Psoas muscle (tissue), 8 donors: Measurements from ENCODE around the gene HOXA9. TPM values are rescaled to one million over a fixed set of nuclear protein-coding genes. Genes with fewer than 3 reads are reported as not detected.

Experiments used
- ATAC-seq, 4 donors: fragments of 200-7000 bp; cut with Tn5 transposase; one replicate each; pipeline ENCODE4 v1.9.1; 2020; ENCODE audit warnings: moderate library complexity in 3 of 4, mild to moderate bottlenecking in 2 of 4
- DNase-seq, 2 donors: peaks; one replicate each; pipeline ENCODE4 v3.0.0-alpha.2; 2020
- H3K27ac ChIP-seq: fragments of 200-600 bp; one replicate; pipeline ENCODE4 v1.8.0; 2022
- H3K27me3 ChIP-seq, 3 donors: fragments of 200-600 bp in 1 of 3; one replicate each; pipeline versions ENCODE4 v1.6.1 to v1.8.0; 2013 to 2022; ENCODE audit warnings: low read length in 2 of 3, mild to moderate bottlenecking in 2 of 3, moderate library complexity in 1 of 3; ENCODE audit not compliant: insufficient read depth in 3 of 3
- H3K36me3 ChIP-seq, 2 donors: fragments of 200-600 bp in 1 of 2; one replicate each; pipeline versions ENCODE4 v1.6.1 to v1.8.0; 2013 to 2022; ENCODE audit warnings: low read depth in 1 of 2, mild to moderate bottlenecking in 1 of 2, moderate library complexity in 1 of 2; ENCODE audit not compliant: insufficient read depth in 1 of 2
- H3K4me1 ChIP-seq: fragments of 200-600 bp; one replicate; pipeline ENCODE4 v1.8.0; 2022
- H3K4me3 ChIP-seq: fragments of 200-600 bp; one replicate; pipeline ENCODE4 v1.8.0; 2022; ENCODE audit warnings: mild to moderate bottlenecking
- H3K9me3 ChIP-seq: fragments of 200-600 bp; one replicate; pipeline ENCODE4 v1.8.0; 2022
- WGBS, 3 donors: extraction: QIAGEN DNeasy Blood & Tissue Kit; methylation state at CpG; one replicate each; pipeline versions ENCODE4 v1.1.6 to v1.1.7; 2013; 5-methylcytosine and 5-hydroxymethylcytosine counted together
- intact Hi-C, 2 donors: fragments of 100-400 bp; cut with DNase I; formaldehyde crosslinking; loops; one replicate each; pipeline versions ENCODE4 v1.11.0 to v1.14.2; 2022
- polyA plus RNA-seq, 3 donors: library from polyadenylated mRNA; stranded (reverse); fragments of 200-250 nt; gene quantifications; one replicate each; pipeline ENCODE4 v1.2.3, GENCODE V29; 2013
- total RNA-seq, 4 donors: library from RNA; stranded (reverse); fragmentation: NEBNext Ultra II Directional in 2 of 4; extraction: Animal tissue kit (Norgen Biotek cat#: 25700) in 2 of 4; gene quantifications; one replicate each; pipeline versions ENCODE4 v1.2.1 to v1.2.4, GENCODE V29; 2021 to 2023
- TF ChIP-seq, protein P1 (sequence below): fragments of 200-600 bp; IDR thresholded peaks from one replicate; pipeline ENCODE4 v1.8.0; 2022; ENCODE audit warnings: antibody characterized with exemption
- donor health status: healthy with polysubstance abuse.
- donor health status: DM: no; HTN: no; CAD: no; lungs with moderate emphysema.
- donor health status: Bipolar disorder and iron deficiency.
- donor health status: healthy.
- donor health status: DM: yes; HTN: yes; CAD: no.
- donor health status: DM: no; HTN: no; CAD: no.
- donor health status: DM: no; HTN: no; CAD: no.
- donor health status: DM: yes; HTN: yes; CAD: no.

Gene HOXA9
- total and polyA plus RNA-seq, 7 donors, result 0.81 to 55.9 (median 16.0) TPM; not detected in 1

DNA sequence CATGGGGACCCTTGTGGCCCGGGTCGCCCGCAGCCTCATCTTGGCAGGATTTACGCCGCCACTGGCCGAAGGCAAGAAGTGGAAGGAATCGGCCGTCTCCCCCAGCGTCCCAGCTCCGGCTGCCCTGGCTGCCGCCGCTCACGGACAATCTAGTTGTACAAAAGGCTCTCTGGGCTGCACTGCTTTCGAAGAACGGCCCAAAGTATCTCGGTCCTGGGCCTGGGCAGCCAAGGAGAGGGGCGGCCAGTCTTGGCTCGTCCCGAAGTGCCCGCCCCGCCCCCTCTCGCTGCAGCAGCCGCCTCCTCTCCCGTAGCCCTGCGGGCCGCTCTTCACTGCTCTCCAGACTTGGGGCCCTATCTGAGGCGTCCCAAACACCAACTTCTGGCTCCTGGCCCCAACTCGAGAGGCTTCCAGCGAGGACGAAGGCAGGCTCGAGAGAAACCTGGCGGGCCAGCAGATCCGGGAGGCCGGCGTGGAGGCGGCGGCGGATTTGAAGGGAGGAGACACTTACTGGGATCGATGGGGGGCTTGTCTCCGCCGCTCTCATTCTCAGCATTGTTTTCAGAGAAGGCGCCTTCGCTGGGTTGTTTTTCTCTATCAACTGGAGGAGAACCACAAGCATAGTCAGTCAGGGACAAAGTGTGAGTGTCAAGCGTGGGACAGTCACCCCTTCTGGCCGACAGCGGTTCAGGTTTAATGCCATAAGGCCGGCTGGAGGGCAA, 809 bp downstream of the HOXA9 start:
- intact Hi-C loops, result loop anchor here (2.0 to 10.0 kb wide), 6 partner anchors 767 to 1600 kb away; partner anchors contain the start of genes CBX3 (in 1 of the 2) and HNRNPA2B1 (in 1 of the 2)
- Histone ChIP-seq H3K4me1 (peaks cover 28% of the 10 kb centered on the region), H3K4me3 (peak overlapping the region; percentile 79), H3K27me3 (no peaks in the 10 kb centered on the region), H3K27ac (peak overlapping the region; percentile 92), H3K9me3 (no peaks in the 10 kb centered on the region), H3K36me3 (no peaks in the 10 kb centered on the region)
- WGBS, 3 donors, result 2 to 7% (median 2%) methylated on average over 46 to 47 of the region's 47 CpGs
- peak in 3 of 4 donors; percentile 17 to 27 (median 26) for ATAC-seq
- DNase-seq, result peak; percentile 22 to 82
- TF ChIP-seq, protein P1, sequence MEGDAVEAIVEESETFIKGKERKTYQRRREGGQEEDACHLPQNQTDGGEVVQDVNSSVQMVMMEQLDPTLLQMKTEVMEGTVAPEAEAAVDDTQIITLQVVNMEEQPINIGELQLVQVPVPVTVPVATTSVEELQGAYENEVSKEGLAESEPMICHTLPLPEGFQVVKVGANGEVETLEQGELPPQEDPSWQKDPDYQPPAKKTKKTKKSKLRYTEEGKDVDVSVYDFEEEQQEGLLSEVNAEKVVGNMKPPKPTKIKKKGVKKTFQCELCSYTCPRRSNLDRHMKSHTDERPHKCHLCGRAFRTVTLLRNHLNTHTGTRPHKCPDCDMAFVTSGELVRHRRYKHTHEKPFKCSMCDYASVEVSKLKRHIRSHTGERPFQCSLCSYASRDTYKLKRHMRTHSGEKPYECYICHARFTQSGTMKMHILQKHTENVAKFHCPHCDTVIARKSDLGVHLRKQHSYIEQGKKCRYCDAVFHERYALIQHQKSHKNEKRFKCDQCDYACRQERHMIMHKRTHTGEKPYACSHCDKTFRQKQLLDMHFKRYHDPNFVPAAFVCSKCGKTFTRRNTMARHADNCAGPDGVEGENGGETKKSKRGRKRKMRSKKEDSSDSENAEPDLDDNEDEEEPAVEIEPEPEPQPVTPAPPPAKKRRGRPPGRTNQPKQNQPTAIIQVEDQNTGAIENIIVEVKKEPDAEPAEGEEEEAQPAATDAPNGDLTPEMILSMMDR, result peak; percentile 32

DNA sequence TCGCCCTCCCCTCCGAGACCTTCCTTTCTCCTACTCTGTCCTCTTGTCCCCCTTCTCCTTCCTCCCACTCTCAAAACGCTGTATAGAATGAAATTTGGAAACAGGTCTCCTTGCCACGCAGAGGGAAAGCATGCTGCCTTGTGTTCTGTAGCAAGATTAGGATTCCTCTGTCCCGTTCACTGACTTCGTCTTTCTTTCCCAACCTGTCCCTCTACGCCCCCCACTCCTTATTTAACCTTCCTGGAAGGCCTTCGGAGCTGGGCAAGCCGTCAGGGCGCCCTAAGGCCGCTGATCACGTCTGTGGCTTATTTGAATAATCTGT, 1.3 kb downstream of the HOXA9 start:
- TF ChIP-seq, protein P1, result no peak
- H3K27me3 ChIP-seq, result no peaks in the 10 kb centered on the region
- H3K4me3 ChIP-seq, result peak overlapping the region; percentile 79
- H3K27ac ChIP-seq, result peak overlapping the region; percentile 92
- DNase-seq (no peak), ATAC-seq (no peak)
- peaks cover 28% of the 10 kb centered on the region for H3K4me1 ChIP-seq
- no peaks in the 10 kb centered on the region for H3K9me3 ChIP-seq
- 21 to 40% (median 22%) methylated on average over 12 of the region's 12 CpGs for WGBS, 3 donors
- no peaks in the 10 kb centered on the region for H3K36me3 ChIP-seq
- intact Hi-C loops, result loop anchor here (2.0 to 10.0 kb wide), 5 partner anchors 767 to 1599 kb away; partner anchors contain the start of genes CBX3 (in 1 of the 2) and HNRNPA2B1 (in 1 of the 2)

DNA sequence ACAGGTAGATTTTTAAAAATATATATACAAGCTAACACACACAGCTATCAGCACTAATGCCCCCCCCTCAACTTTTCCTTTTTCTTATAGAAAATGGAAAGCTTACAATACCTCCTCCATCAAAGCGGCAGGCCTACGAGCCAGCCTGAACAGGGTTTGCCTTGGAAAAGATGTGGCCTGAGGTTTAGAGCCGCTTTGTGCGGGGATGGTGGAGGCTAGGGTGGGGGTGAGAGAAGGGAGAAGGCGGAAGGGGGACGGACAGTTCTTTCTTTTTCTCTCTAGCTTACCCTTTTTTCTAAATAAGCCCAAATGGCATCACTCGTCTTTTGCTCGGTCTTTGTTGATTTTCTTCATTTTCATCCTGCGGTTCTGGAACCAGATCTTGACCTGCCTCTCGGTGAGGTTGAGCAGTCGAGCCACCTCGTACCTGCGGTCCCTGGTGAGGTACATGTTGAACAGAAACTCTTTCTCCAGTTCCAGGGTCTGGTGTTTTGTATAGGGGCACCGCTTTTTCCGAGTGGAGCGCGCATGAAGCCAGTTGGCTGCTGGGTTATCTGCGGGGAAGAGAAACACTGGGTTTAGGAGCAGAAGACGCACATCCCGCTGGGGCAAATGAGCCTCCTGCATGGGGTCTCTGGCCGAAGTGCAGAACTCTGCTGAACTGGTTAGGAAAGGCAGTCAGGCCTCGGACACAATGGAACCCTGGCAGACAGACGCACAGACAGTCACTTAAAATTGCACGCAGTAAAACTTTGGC, 1.9 kb downstream of the HOXA9 start:
- 47 to 52% (median 50%) methylated on average over 24 of the region's 24 CpGs for whole genome bisulfite sequencing, 3 donors
- ATAC-seq, result no peak
- TF ChIP-seq, protein P1, result no peak
- intact Hi-C loops, result loop anchor here (2.0 to 10.0 kb wide), 5 partner anchors 766 to 1599 kb away; partner anchors contain the start of genes CBX3 (in 1 of the 2) and HNRNPA2B1 (in 1 of the 2)
- H3K27ac ChIP-seq, result peak overlapping the region; percentile 92
- H3K27me3 ChIP-seq, result no peaks in the 10 kb centered on the region
- peaks cover 28% of the 10 kb centered on the region for H3K4me1 ChIP-seq
- DNase-seq, result peak in 1 of 2 donors; percentile 46
- peak overlapping the region; percentile 79 for H3K4me3 ChIP-seq
- no peaks in the 10 kb centered on the region for H3K36me3 ChIP-seq
- H3K9me3 ChIP-seq, result no peaks in the 10 kb centered on the region

DNA sequence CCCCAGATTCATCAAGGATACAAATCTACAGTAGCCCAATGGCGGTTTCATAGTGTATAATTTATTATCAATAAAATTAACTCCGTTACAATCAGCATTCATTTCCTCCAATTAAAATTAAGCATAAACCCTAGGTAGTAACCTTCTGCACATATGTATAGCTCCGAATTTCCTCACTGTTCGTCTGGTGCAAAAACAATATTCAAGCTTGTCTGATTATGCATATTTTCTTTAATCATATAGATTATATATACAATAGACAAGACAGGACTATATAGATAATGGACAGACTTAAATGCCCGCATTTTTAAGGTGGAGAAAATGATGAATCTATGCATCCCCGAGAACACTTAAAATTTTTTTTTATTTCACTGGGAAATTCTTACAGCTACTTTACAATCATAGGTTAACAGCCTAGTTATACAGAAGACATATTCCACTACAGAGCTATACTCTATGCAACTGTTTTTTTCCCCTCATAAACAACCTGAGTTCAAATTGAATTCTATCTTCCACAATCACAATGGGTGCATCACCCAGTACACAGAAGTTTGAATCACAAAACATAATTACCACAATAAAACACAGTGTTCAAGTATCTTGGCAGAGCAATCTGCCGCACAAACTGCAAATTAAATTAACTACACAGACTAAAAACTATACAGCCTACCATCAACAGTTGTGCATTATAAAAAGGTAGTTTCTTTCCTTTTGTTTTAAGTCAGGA, 2.6 kb downstream of the HOXA9 start:
- intact Hi-C loops, result loop anchor here (5.0 to 10.0 kb wide), 4 partner anchors 765 to 1598 kb away; partner anchors contain the start of genes CBX3 (in 1 of the 2) and HNRNPA2B1 (in 1 of the 2)
- H3K36me3 ChIP-seq, result no peaks in the 10 kb centered on the region
- no peaks in the 10 kb centered on the region for H3K9me3 ChIP-seq
- DNase-seq, result no peak
- 65 to 74% (median 70%) methylated on average over 7 of the region's 7 CpGs for WGBS, 3 donors
- H3K27ac ChIP-seq, result peak overlapping the region; percentile 92
- TF ChIP-seq, protein P1, result no peak
- no peaks in the 10 kb centered on the region for H3K27me3 ChIP-seq
- peak overlapping the region; percentile 79 for H3K4me3 ChIP-seq
- no peak for ATAC-seq
- peaks cover 22% of the 10 kb centered on the region for H3K4me1 ChIP-seq
